A673 (cell line): ENCODE results near the gene NECTIN4.

Source experiments
- CTCF ChIP-seq: fragments of 300-800, 200-600 bp; sonication (generic); conservative IDR thresholded peaks from 2 replicates; pipeline ENCODE4 v1.5.1; 2017; ENCODE audit warnings: low read depth, mild to moderate bottlenecking, antibody characterized with exemption, low read length, moderate library complexity, mixed read lengths
- EZH2 ChIP-seq: fragments of 200-600 bp; sonication (generic); IDR thresholded peaks from 2 replicates; pipeline ENCODE4 v1.6.1; 2017; ENCODE audit warnings: borderline replicate concordance, low read depth, mild to moderate bottlenecking, mixed read lengths, antibody characterized with exemption, low read length; ENCODE audit not compliant: poor library complexity, severe bottlenecking

GRCh38 chr1:161039154-161039545 lies 50.2 kb downstream of the NECTIN4 start:
- TF ChIP-seq CTCF, result no peak
- TF ChIP-seq EZH2, result no peak
